Mucosa of descending colon (tissue), 3 donors: Measurements from ENCODE around the gene GPR87. TPM values are rescaled to one million over a fixed set of nuclear protein-coding genes. Genes with fewer than 3 reads are reported as not detected.
A peak's percentile ranks its signal among the peaks of the same experiment; 100 is the strongest.

Experiments
- ATAC-seq: fragments of 200-7000 bp; cut with Tn5 transposase; one replicate; pipeline ENCODE4 v1.9.1; 2020; ENCODE audit warnings: mild to moderate bottlenecking, moderate library complexity
- DNase-seq, 3 donors: peaks; one replicate each; pipeline ENCODE4 v3.0.0-alpha.2; 2020
- H3K36me3 ChIP-seq: fragments of 200-600 bp; one replicate; pipeline ENCODE4 v1.8.0; 2021; ENCODE audit warnings: low read depth, mild to moderate bottlenecking
- H3K4me1 ChIP-seq: fragments of 200-600 bp; one replicate; pipeline ENCODE4 v1.8.0; 2021; ENCODE audit warnings: low read depth, mild to moderate bottlenecking
- H3K4me3 ChIP-seq: fragments of 200-600 bp; one replicate; pipeline ENCODE4 v1.8.0; 2021; ENCODE audit warnings: mild to moderate bottlenecking
- H3K9me3 ChIP-seq: fragments of 200-600 bp; one replicate; pipeline ENCODE4 v1.8.0; 2021; ENCODE audit warnings: mild to moderate bottlenecking
- intact Hi-C, 2 donors: fragments of 100-400 bp; cut with DNase I in 1 of 2; cut with micrococcal nuclease in 1 of 2; formaldehyde crosslinking; loops; one replicate each; pipeline versions ENCODE4 v1.11.0 to v1.11.1; 2022; cut with DNase I, micrococcal nuclease
- total RNA-seq, 3 donors: library from RNA; stranded (reverse); fragmentation: NEBNext Ultra II Directional in 2 of 3; extraction: Animal tissue kit (Norgen Biotek cat#: 25700) in 2 of 3; gene quantifications; one replicate each; pipeline versions ENCODE4 v1.2.1 to v1.2.4, GENCODE V29; 2021 to 2023
- TF ChIP-seq, protein P1 (sequence below): fragments of 200-600 bp; IDR thresholded peaks from one replicate; pipeline ENCODE4 v1.8.0; 2022; ENCODE audit warnings: antibody characterized with exemption, mild to moderate bottlenecking
- donor health status: DM: no; HTN: no; CAD: no; lungs with moderate emphysema.
- donor health status: DM: no; HTN: no; CAD: no.
- donor health status: DM: no; HTN: yes; CAD: no.

GPR87 gene
- total RNA-seq, 3 donors from 2014 or later = not detected

DNA sequence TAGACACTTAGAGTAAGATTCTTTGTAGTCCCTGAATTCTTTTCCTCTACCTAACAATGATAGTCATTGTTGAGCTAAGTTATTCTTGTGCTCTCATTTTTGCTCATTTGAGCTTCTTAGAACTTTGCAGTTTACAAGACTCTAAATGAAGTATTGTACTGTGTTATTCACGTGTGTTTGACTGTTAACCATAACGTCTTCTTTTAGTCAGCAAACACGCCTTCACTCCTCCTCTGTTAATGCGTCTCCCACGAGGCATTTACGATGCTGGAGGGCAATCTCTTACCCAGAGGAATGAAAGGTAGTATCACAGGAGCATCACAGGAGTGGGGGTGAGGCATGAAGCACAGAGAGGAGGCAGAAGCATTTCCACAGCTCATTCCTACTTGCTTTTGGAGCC lies 23.5 kb downstream of the GPR87 start:
- no peak overlapping the region for H3K4me3 ChIP-seq
- ATAC-seq = no peak
- no peaks in the 10 kb centered on the region for H3K36me3 ChIP-seq
- H3K4me1 ChIP-seq = no peaks in the 10 kb centered on the region
- TF ChIP-seq, protein P1, sequence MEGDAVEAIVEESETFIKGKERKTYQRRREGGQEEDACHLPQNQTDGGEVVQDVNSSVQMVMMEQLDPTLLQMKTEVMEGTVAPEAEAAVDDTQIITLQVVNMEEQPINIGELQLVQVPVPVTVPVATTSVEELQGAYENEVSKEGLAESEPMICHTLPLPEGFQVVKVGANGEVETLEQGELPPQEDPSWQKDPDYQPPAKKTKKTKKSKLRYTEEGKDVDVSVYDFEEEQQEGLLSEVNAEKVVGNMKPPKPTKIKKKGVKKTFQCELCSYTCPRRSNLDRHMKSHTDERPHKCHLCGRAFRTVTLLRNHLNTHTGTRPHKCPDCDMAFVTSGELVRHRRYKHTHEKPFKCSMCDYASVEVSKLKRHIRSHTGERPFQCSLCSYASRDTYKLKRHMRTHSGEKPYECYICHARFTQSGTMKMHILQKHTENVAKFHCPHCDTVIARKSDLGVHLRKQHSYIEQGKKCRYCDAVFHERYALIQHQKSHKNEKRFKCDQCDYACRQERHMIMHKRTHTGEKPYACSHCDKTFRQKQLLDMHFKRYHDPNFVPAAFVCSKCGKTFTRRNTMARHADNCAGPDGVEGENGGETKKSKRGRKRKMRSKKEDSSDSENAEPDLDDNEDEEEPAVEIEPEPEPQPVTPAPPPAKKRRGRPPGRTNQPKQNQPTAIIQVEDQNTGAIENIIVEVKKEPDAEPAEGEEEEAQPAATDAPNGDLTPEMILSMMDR = no peak
- intact Hi-C loops = no loop called here
- H3K9me3 ChIP-seq = no peaks in the 10 kb centered on the region
- no peak for DNase-seq

DNA sequence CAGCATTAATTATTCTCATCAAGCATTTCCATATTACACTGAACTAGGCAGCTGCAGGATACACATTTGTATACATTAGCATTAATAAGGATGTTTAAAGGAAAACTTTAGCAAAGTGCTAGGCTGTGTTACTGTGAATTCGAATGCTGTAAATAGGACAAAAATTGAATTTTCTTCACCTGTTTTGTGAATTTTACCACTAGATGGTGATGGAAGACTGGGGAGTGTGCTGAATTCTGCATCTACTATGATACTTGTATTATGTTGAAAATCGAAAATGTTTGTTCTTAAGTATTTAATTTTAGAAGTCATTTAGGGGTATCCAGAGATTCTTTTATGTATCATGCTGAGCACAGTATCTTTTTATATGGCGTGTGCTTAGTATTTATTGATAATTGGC lies 25.9 kb downstream of the GPR87 start:
- no peaks in the 10 kb centered on the region for H3K9me3 ChIP-seq
- H3K4me1 ChIP-seq = no peaks in the 10 kb centered on the region
- intact Hi-C loops = no loop called here
- ATAC-seq = no peak
- TF ChIP-seq, protein P1 = no peak
- no peaks in the 10 kb centered on the region for H3K36me3 ChIP-seq
- no peak for DNase-seq
- H3K4me3 ChIP-seq = no peak overlapping the region

DNA sequence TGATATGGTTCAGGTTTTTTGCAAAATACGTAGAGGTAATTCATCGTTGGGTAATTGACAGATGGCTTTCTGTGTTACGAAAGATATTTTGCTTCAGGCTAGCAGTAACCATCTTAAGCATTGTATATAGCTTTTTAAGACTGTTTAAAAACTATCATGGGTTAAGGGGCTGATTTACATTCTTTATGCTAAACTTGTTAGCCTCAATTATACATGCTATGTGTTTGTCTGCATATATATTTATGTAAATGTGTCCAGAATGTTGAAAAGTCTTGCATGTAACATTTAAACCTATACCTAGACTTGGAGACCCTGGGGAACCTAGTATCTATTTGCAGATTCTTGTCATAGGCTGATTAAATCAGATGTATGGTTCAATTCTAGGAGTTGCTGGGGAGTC lies 27.2 kb downstream of the GPR87 start:
- no peak for DNase-seq
- H3K36me3 ChIP-seq = no peaks in the 10 kb centered on the region
- no peak for ATAC-seq
- no peaks in the 10 kb centered on the region for H3K4me1 ChIP-seq
- TF ChIP-seq, protein P1 = no peak
- no peaks in the 10 kb centered on the region for H3K9me3 ChIP-seq
- H3K4me3 ChIP-seq = no peak overlapping the region
- intact Hi-C loops = no loop called here

DNA sequence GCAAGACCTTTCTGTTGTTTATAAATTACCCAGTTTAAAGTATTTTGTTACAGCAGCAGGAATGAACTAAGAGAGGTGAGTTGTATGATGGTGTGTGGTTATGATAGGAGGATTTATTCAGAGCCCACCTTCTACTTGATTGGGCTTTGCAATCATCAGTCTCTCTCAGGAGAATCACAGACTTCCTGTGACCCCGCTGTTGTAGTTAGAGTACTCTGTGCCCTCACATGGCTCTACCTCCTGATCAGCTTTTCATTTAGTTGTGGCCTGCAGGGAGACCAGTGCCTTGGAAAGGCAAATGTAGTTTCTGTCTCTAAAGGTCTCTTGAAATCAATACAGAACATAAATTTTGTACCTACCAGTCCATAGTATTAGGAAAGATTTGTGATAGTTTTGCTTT lies 30.7 kb downstream of the GPR87 start:
- Histone ChIP-seq H3K9me3 (no peaks in the 10 kb centered on the region), H3K4me3 (no peak overlapping the region), H3K36me3 (no peaks in the 10 kb centered on the region), H3K4me1 (peaks cover 9% of the 10 kb centered on the region)
- ATAC-seq = no peak
- intact Hi-C loops = loop anchor here in 1 of 2 donors (2.0 kb wide), 1 partner anchor 57 kb away; no protein-coding TSS in a partner anchor
- DNase-seq = no peak
- TF ChIP-seq, protein P1 = no peak

DNA sequence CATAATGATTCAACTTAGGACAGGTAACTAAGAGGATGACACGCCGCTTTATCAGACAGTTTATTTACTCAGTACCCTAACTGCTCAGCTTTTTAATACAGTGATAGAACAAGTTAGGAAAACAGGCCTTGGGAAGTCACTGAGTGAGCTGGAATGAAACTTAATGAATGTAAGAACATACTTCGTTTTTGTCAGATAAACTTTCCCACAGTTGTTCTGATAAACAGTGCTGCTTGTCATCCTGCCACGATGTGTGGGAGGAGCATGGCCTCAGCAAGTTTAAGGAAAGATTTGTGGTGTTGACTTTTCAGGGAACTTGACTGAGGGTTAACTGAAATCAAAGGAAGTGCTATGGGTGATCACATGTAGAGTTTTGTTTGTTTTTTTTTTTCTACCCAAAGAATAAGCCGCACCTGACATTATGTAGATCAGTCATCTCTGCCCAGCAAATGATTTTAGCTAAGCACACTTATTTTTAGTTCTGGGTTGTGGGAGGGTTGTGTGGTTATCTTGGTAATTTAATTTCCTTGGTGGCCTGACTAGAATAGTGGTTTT lies 32.6 kb downstream of the GPR87 start:
- Histone ChIP-seq H3K9me3 (no peaks in the 10 kb centered on the region), H3K4me1 (peaks cover 12% of the 10 kb centered on the region), H3K4me3 (no peak overlapping the region), H3K36me3 (no peaks in the 10 kb centered on the region)
- DNase-seq (peak in 1 of 3 donors; percentile 37), ATAC-seq (peak; percentile 67)
- TF ChIP-seq, protein P1 = no peak
- intact Hi-C loops = loop anchor here (2.0 to 5.0 kb wide), 3 partner anchors 55 to 117 kb away; no protein-coding TSS in a partner anchor

DNA sequence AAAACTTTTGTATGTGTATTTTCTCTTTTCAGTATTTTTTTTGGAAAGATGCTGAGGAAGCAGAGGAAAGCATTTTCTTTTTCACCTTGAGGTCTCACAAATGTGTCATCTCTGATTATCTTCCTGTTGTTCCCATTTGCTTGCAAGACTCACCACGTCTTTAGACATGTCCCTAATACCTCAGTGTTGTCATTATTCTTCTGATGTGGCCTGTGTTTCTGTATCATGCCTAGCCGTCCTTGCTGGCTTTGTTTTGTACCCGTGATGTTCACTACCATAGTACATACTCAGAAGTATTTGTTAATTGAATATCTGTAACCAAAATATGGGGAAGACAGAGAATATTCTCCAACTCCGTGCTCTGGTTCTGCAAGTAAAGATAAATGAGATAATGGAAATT lies 33.2 kb downstream of the GPR87 start:
- Histone ChIP-seq H3K36me3 (no peaks in the 10 kb centered on the region), H3K9me3 (no peaks in the 10 kb centered on the region), H3K4me1 (peaks cover 12% of the 10 kb centered on the region), H3K4me3 (no peak overlapping the region)
- TF ChIP-seq, protein P1 = no peak
- ATAC-seq (no peak), DNase-seq (no peak)
- intact Hi-C loops = loop anchor here (2.0 to 5.0 kb wide), 2 partner anchors 115 to 116 kb away; no protein-coding TSS in a partner anchor
